HepG2 (cell line): ENCODE data around the gene S100A13. TPM values are rescaled to one million over a fixed set of nuclear protein-coding genes. Genes with fewer than 3 reads are reported as not detected.

Experiments
- AGO1 ChIP-seq: fragments of 200-400 bp; formaldehyde crosslinking; IDR thresholded peaks from 2 replicates; pipeline ENCODE4 v1.6.1; 2017; ENCODE audit warnings: mild to moderate bottlenecking, low read depth, low read length, moderate library complexity; ENCODE audit not compliant: poor library complexity, severe bottlenecking
- ATF7-NPFF ChIP-seq: sonication (generic); formaldehyde crosslinking; IDR thresholded peaks from 2 replicates; pipeline ENCODE4 v1.8.1; 2023; ENCODE audit warnings: mild to moderate bottlenecking, low read depth, missing genetic modification reagents, moderate library complexity
- CBX5 ChIP-seq: sonication (generic); formaldehyde crosslinking; IDR thresholded peaks from 2 replicates; pipeline ENCODE4 v1.4.0; 2020; ENCODE audit warnings: missing genetic modification reagents, borderline replicate concordance
- ETV6 ChIP-seq: sonication (generic); formaldehyde crosslinking; conservative IDR thresholded peaks from 2 replicates; pipeline ENCODE4 v1.4.0; 2020; ENCODE audit warnings: missing genetic modification reagents
- FOXC1 ChIP-seq: sonication (generic); formaldehyde crosslinking; IDR thresholded peaks from 2 replicates; pipeline ENCODE4 v1.8.0; 2022; ENCODE audit warnings: mild to moderate bottlenecking, missing genetic modification reagents, borderline replicate concordance
- HNF4A ChIP-seq: sonication (generic); formaldehyde crosslinking; IDR thresholded peaks from 2 replicates; pipeline ENCODE4 v1.4.0; 2020; ENCODE audit warnings: missing genetic modification reagents
- HNRNPLL ChIP-seq: fragments of 200-400 bp; formaldehyde crosslinking; IDR thresholded peaks from 2 replicates; pipeline ENCODE4 v1.6.1; 2017; ENCODE audit warnings: mild to moderate bottlenecking, low read depth, low read length; ENCODE audit not compliant: poor library complexity, severe bottlenecking
- JARID2 ChIP-seq: sonication (generic); formaldehyde crosslinking; IDR thresholded peaks from 2 replicates; pipeline ENCODE4 v1.8.1; 2023; ENCODE audit warnings: missing genetic modification reagents, inconsistent platforms; ENCODE audit not compliant: insufficient replicate concordance
- KMT2B ChIP-seq: IDR thresholded peaks from 2 replicates; pipeline ENCODE4 v1.6.1; 2016; ENCODE audit warnings: missing genetic modification reagents, missing compliant biosample characterization
- NFIC ChIP-seq: IDR thresholded peaks from 2 replicates; pipeline ENCODE4 v1.6.1; 2012; ENCODE audit warnings: mild to moderate bottlenecking, low read length, inconsistent platforms
- RBM22 ChIP-seq: fragments of 200-400 bp; formaldehyde crosslinking; optimal IDR thresholded peaks from 2 replicates; pipeline ENCODE3; 2017; ENCODE audit warnings: mild to moderate bottlenecking, low read length, moderate library complexity
- SALL1 ChIP-seq: sonication (generic); formaldehyde crosslinking; IDR thresholded peaks from 2 replicates; pipeline ENCODE4 v1.8.0; 2022; ENCODE audit warnings: mild to moderate bottlenecking, missing genetic modification reagents
- SAP130 ChIP-seq: IDR thresholded peaks from 2 replicates; pipeline ENCODE4 v1.6.1; 2016; ENCODE audit warnings: low read depth
- SMAD3 ChIP-seq: sonication (generic); formaldehyde crosslinking; IDR thresholded peaks from 2 replicates; pipeline ENCODE4 v1.4.0; 2020; ENCODE audit warnings: missing genetic modification reagents
- ZFAT ChIP-seq: sonication (generic); formaldehyde crosslinking; conservative IDR thresholded peaks from 2 replicates; pipeline ENCODE4 v1.8.1; 2023; ENCODE audit warnings: missing genetic modification reagents, inconsistent platforms
- ZMYM2 ChIP-seq: sonication (generic); formaldehyde crosslinking; IDR thresholded peaks from 2 replicates; pipeline ENCODE4 v1.8.0; 2022; ENCODE audit warnings: mild to moderate bottlenecking, missing genetic modification reagents
- ZNF235 ChIP-seq: sonication (generic); formaldehyde crosslinking; IDR thresholded peaks from 2 replicates; pipeline ENCODE4 v1.8.1; 2023; ENCODE audit warnings: mild to moderate bottlenecking, missing genetic modification reagents, borderline replicate concordance
- ZNF484 ChIP-seq: sonication (generic); formaldehyde crosslinking; IDR thresholded peaks from 2 replicates; pipeline ENCODE4 v1.5.1; 2020; ENCODE audit warnings: mild to moderate bottlenecking, low read depth, missing genetic modification reagents, borderline replicate concordance
- ZNF549 ChIP-seq: sonication (generic); formaldehyde crosslinking; IDR thresholded peaks from 2 replicates; pipeline ENCODE4 v1.5.0; 2020; ENCODE audit warnings: missing genetic modification reagents
- ZNF660 ChIP-seq: sonication (generic); formaldehyde crosslinking; IDR thresholded peaks from 2 replicates; pipeline ENCODE4 v1.5.1; 2020; ENCODE audit warnings: mild to moderate bottlenecking, low read depth, missing genetic modification reagents, borderline replicate concordance
- ZNF7 ChIP-seq: IDR thresholded peaks from 2 replicates; pipeline ENCODE4 v1.6.1; 2016; ENCODE audit warnings: missing biosample characterization, missing genetic modification reagents
- ZNF720 ChIP-seq: sonication (generic); formaldehyde crosslinking; IDR thresholded peaks from 2 replicates; pipeline ENCODE4 v1.4.0; 2020; ENCODE audit warnings: missing genetic modification reagents
- ZSCAN30 ChIP-seq: sonication (generic); formaldehyde crosslinking; IDR thresholded peaks from 2 replicates; pipeline ENCODE4 v1.5.0; 2020; ENCODE audit warnings: mild to moderate bottlenecking, missing genetic modification reagents
- polyA plus RNA-seq, 8 experiments: library from polyadenylated mRNA; depleted of rRNA in 3 of 8; stranded (reverse) in 7 of 8; unstranded in 1 of 8; fragments of >200 nt; fragmentation: Illumina TruSeq in 4 of 8; extraction: Trizol in 4 of 8; gene quantifications; 2 replicates each; pipeline versions ENCODE4 v1.2.1 to v1.2.3, GENCODE V29; 2011 to 2016; ENCODE audit warnings: low read depth in 4 of 8, missing spikeins in 1 of 8, mixed read lengths in 1 of 8; ENCODE audit not compliant: insufficient read depth in 1 of 8
- total RNA-seq, 5 experiments: library from RNA; depleted of rRNA; stranded (reverse); fragments of >200 nt; fragmentation: Illumina TruSeq; extraction: Trizol; gene quantifications; 2 replicates each; pipeline ENCODE4 v1.2.3, GENCODE V29; 2016; ENCODE audit warnings: low read depth in 1 of 5
- TF ChIP-seq, protein P1 (sequence below): sonication (generic); formaldehyde crosslinking; IDR thresholded peaks from 2 replicates; pipeline ENCODE4 v1.4.0; 2020; ENCODE audit warnings: missing genetic modification reagents, borderline replicate concordance
- TF ChIP-seq, protein P2 (sequence below): IDR thresholded peaks from 2 replicates; pipeline ENCODE4 v1.6.1; 2016; ENCODE audit warnings: missing compliant biosample characterization, missing genetic modification reagents, borderline replicate concordance
- TF ChIP-seq, protein P3 (sequence below): IDR thresholded peaks from 2 replicates; pipeline ENCODE4 v1.6.1; 2016

The S100A13 gene
- total and polyA plus RNA-seq, 2 of the 13 experiments (the other 11 are each of a cell fraction or from before 2014, with no cell fraction given), result 89.5 to 172 TPM

DNA sequence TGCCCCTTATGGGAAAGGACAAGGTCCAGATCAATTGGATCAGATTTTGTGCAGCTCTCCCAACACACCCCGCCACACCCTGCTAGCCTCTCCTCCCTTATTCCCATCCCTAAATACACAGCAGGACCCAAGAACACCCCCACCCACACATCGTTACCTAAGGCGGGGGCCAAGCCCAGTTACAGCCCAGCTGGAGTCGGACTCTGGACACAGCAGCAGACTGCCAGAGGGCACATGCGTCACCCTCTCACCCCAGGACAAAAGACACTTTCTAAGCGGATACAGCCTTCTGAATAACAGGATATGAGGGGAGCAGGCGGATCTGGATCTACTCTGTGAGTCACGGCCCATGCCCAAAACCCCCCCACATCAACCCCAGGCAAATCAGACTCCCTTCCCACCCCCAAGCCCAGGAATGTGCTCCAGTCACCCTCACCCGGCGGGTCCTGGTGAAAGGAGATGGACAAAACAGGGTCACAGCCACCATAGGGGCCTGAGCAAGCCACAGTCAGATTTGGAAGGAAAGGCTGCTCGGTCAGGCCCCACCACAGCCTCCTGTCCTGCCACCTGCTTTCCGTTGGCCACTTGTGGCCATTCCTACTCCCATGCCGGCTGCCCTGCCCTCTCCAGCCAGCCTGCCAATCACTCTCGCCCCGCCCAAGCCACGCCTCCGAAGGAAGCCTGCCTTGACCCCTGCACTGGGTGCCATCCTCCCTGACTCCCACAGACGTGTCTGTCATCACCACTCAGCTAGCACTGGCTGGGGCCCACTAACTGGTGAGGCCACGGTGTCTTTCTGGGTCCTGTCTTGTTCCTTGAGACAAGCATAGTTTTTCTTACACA is 18.3 kb downstream of the S100A13 start (continued):
- TF ChIP-seq HNF4A, result peak; percentile 86
- no peak for TF ChIP-seq ZSCAN30 (CRISPR knock-in tag)
- TF ChIP-seq, protein P1, sequence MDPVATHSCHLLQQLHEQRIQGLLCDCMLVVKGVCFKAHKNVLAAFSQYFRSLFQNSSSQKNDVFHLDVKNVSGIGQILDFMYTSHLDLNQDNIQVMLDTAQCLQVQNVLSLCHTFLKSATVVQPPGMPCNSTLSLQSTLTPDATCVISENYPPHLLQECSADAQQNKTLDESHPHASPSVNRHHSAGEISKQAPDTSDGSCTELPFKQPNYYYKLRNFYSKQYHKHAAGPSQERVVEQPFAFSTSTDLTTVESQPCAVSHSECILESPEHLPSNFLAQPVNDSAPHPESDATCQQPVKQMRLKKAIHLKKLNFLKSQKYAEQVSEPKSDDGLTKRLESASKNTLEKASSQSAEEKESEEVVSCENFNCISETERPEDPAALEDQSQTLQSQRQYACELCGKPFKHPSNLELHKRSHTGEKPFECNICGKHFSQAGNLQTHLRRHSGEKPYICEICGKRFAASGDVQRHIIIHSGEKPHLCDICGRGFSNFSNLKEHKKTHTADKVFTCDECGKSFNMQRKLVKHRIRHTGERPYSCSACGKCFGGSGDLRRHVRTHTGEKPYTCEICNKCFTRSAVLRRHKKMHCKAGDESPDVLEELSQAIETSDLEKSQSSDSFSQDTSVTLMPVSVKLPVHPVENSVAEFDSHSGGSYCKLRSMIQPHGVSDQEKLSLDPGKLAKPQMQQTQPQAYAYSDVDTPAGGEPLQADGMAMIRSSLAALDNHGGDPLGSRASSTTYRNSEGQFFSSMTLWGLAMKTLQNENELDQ (CRISPR knock-in tag), result no peak
- TF ChIP-seq ZNF484 (CRISPR knock-in tag), result no peak
- no peak for TF ChIP-seq ZNF549 (CRISPR knock-in tag)
- TF ChIP-seq ATF7-NPFF, result 0 out of 2 replicates have a peak, but pooled peaks have one; percentile 6
- no peak for TF ChIP-seq ZNF235
- TF ChIP-seq AGO1, result no peak
- no peak for TF ChIP-seq JARID2 (CRISPR knock-in tag)
- no peak for TF ChIP-seq ZNF660
- TF ChIP-seq KMT2B (CRISPR knock-in tag), result peak; percentile 15; the same call in 1 of the 2 replicates
- TF ChIP-seq SALL1 (CRISPR knock-in tag), result peak; percentile 45; the same call in 1 of the 2 replicates
- TF ChIP-seq, protein P2, sequence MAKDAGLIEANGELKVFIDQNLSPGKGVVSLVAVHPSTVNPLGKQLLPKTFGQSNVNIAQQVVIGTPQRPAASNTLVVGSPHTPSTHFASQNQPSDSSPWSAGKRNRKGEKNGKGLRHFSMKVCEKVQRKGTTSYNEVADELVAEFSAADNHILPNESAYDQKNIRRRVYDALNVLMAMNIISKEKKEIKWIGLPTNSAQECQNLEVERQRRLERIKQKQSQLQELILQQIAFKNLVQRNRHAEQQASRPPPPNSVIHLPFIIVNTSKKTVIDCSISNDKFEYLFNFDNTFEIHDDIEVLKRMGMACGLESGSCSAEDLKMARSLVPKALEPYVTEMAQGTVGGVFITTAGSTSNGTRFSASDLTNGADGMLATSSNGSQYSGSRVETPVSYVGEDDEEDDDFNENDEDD (CRISPR knock-in tag), result no peak; the same call in 1 of the 2 replicates
- peak; percentile 84 for TF ChIP-seq SAP130 (CRISPR knock-in tag)
- no peak for TF ChIP-seq ZMYM2
- no peak for TF ChIP-seq ZNF720 (CRISPR knock-in tag)
- no peak for TF ChIP-seq ZNF7 (CRISPR knock-in tag)
- 0 out of 2 replicates have a peak, but pooled peaks have one; percentile 20 for TF ChIP-seq ETV6 (CRISPR knock-in tag)
- TF ChIP-seq FOXC1 (CRISPR knock-in tag), result no peak
- TF ChIP-seq CBX5, result no peak; the same call in 1 of the 2 replicates
- peak; percentile 15 for TF ChIP-seq RBM22
- TF ChIP-seq, protein P3, sequence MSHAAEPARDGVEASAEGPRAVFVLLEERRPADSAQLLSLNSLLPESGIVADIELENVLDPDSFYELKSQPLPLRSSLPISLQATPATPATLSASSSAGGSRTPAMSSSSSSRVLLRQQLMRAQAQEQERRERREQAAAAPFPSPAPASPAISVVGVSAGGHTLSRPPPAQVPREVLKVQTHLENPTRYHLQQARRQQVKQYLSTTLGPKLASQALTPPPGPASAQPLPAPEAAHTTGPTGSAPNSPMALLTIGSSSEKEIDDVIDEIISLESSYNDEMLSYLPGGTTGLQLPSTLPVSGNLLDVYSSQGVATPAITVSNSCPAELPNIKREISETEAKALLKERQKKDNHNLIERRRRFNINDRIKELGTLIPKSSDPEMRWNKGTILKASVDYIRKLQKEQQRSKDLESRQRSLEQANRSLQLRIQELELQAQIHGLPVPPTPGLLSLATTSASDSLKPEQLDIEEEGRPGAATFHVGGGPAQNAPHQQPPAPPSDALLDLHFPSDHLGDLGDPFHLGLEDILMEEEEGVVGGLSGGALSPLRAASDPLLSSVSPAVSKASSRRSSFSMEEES (CRISPR knock-in tag), result 0 out of 2 replicates have a peak, but pooled peaks have one; percentile 30
- no peak for TF ChIP-seq NFIC
- peak; percentile 55 for TF ChIP-seq HNRNPLL
- TF ChIP-seq ZFAT (CRISPR knock-in tag), result no peak
- TF ChIP-seq SMAD3, result no peak
